ENCODE measurements around the gene SLC1A6.
"Not testable (repeated sequence)": the region's sequence is repeated elsewhere in the genome, so short reads cannot be mapped to it uniquely, and the experiment has no call there.

Gene SLC1A6

GRCh38 chr19:14959263-14959662, 20.4 kb downstream of the SLC1A6 start:
- DNase-seq (ENCODE audit: low read depth) = no peak
- no peak for TF ChIP-seq CTCF (IDR thresholded peaks at IDR 0.05; ENCODE audit: low read depth, low read length, missing control alignments)
- no peak overlapping the region for H3K4me3 ChIP-seq (ENCODE audit: low read depth, low read length)

- no peak for TF ChIP-seq CTCF (IDR thresholded peaks at IDR 0.05; ENCODE audit: low read depth, low read length, missing control alignments)
- no peak overlapping the region for H3K4me3 ChIP-seq (ENCODE audit: low read depth, low read length)
- DNase-seq (ENCODE audit: low read depth) = no peak
Observed at GRCh38 chr19:14957464-14957863, 22.2 kb downstream of the SLC1A6 start.

- no peak overlapping the region for H3K4me3 ChIP-seq (ENCODE audit: low read depth, low read length)
- TF ChIP-seq CTCF (IDR thresholded peaks at IDR 0.05; ENCODE audit: low read depth, low read length, missing control alignments) = no peak
- DNase-seq (ENCODE audit: low read depth) = no peak
Observed at GRCh38 chr19:14954071-14954655, 25.5 kb downstream of the SLC1A6 start.

- TF ChIP-seq CTCF (IDR thresholded peaks at IDR 0.05; ENCODE audit: low read depth, low read length, missing control alignments) = no peak
Observed at GRCh38 chr19:14952767-14953166, 26.9 kb downstream of the SLC1A6 start.

GRCh38 chr19:14950421-14950820, 29.2 kb downstream of the SLC1A6 start:
- no peak for DNase-seq (ENCODE audit: low read depth)
- H3K4me3 ChIP-seq (ENCODE audit: low read depth, low read length) = no peak overlapping the region
- no peak for TF ChIP-seq CTCF (IDR thresholded peaks at IDR 0.05; ENCODE audit: low read depth, low read length, missing control alignments)

More at GRCh38 chr19:14952767-14953166, 26.9 kb downstream of the SLC1A6 start:
- no peak for DNase-seq (ENCODE audit: low read depth)
- H3K4me3 ChIP-seq (ENCODE audit: low read depth, low read length) = no peak overlapping the region

GRCh38 chr19:14949876-14950275, 29.8 kb downstream of the SLC1A6 start:
- no peak for DNase-seq (ENCODE audit: low read depth)
- no peak overlapping the region for H3K4me3 ChIP-seq (ENCODE audit: low read depth, low read length)
- TF ChIP-seq CTCF (IDR thresholded peaks at IDR 0.05; ENCODE audit: low read depth, low read length, missing control alignments) = no peak

- not testable (repeated sequence) for DNase-seq (ENCODE audit: low read depth); H3K4me3 ChIP-seq (ENCODE audit: low read depth, low read length)
Observed at GRCh38 chr19:14949413-14949812, 30.3 kb downstream of the SLC1A6 start.

All from GM12864 (cell line).